ENCODE measurements around the gene MBP.
"Not testable (repeated sequence)": the region's sequence is repeated elsewhere in the genome, so short reads cannot be mapped to it uniquely, and the experiment has no call there.

MBP gene

GRCh38 chr18:76993085-76993382 is 139.5 kb downstream of the MBP start:
- Histone ChIP-seq H3K27ac (no peak overlapping the region), H3K4me1 (ENCODE audit: control insufficient read depth in 1 of 2, insufficient read depth in 1 of 2, low read depth in 1 of 2, low read length in 1 of 2) (no peaks in the 10 kb centered on the region), H3K36me3 (no peaks in the 10 kb centered on the region), H3K4me3 (ENCODE audit: low read depth in 1 of 2, low read length in 1 of 2) (no peak overlapping the region), H3K9me3 (no peaks in the 10 kb centered on the region), H3K27me3 (no peaks in the 10 kb centered on the region)
- TF ChIP-seq CTCF (IDR thresholded peaks at IDR 0.05), result no peak

GRCh38 chr18:76992226-76993084 is 140.1 kb downstream of the MBP start:
- no peak overlapping the region for H3K4me3 ChIP-seq (ENCODE audit: low read depth in 1 of 2, low read length in 1 of 2)
- H3K9me3 ChIP-seq, result no peaks in the 10 kb centered on the region
- TF ChIP-seq CTCF (IDR thresholded peaks at IDR 0.05), result no peak
- H3K27me3 ChIP-seq, result no peaks in the 10 kb centered on the region
- no peak overlapping the region for H3K27ac ChIP-seq
- no peaks in the 10 kb centered on the region for H3K4me1 ChIP-seq (ENCODE audit: control insufficient read depth in 1 of 2, insufficient read depth in 1 of 2, low read depth in 1 of 2, low read length in 1 of 2)
- no peaks in the 10 kb centered on the region for H3K36me3 ChIP-seq

- Histone ChIP-seq H3K9me3 (no peaks in the 10 kb centered on the region), H3K27ac (no peak overlapping the region), H3K4me1 (ENCODE audit: control insufficient read depth in 1 of 2, insufficient read depth in 1 of 2, low read depth in 1 of 2, low read length in 1 of 2) (no peaks in the 10 kb centered on the region), H3K27me3 (no peaks in the 10 kb centered on the region), H3K36me3 (no peaks in the 10 kb centered on the region), H3K4me3 (ENCODE audit: low read depth in 1 of 2, low read length in 1 of 2) (no peak overlapping the region)
- TF ChIP-seq CTCF (IDR thresholded peaks at IDR 0.05), result no peak
These were observed 141.4 kb downstream of the MBP start for GRCh38 chr18:76991021-76991688.

- not testable (repeated sequence) for H3K4me3 ChIP-seq (ENCODE audit: low read depth in 1 of 2, low read length in 1 of 2); H3K4me1 ChIP-seq (ENCODE audit: control insufficient read depth in 1 of 2, insufficient read depth in 1 of 2, low read depth in 1 of 2, low read length in 1 of 2); H3K27ac ChIP-seq; H3K36me3 ChIP-seq; H3K27me3 ChIP-seq; H3K9me3 ChIP-seq
These were observed 142.1 kb downstream of the MBP start for GRCh38 chr18:76990343-76991020.

- TF ChIP-seq CTCF (IDR thresholded peaks at IDR 0.05), result no peak
- H3K4me3 ChIP-seq (ENCODE audit: low read depth in 1 of 2, low read length in 1 of 2), result no peak overlapping the region
These were observed 142.9 kb downstream of the MBP start for GRCh38 chr18:76989647-76990190.

More at GRCh38 chr18:76989647-76990190, 142.9 kb downstream of the MBP start:
- Histone ChIP-seq H3K9me3 (no peaks in the 10 kb centered on the region), H3K27me3 (no peaks in the 10 kb centered on the region), H3K4me1 (ENCODE audit: control insufficient read depth in 1 of 2, insufficient read depth in 1 of 2, low read depth in 1 of 2, low read length in 1 of 2) (no peaks in the 10 kb centered on the region), H3K27ac (no peak overlapping the region), H3K36me3 (no peaks in the 10 kb centered on the region)

All from neutrophil (primary cell).